ENCODE results near the gene FCRLB. TPM values are rescaled to one million over a fixed set of nuclear protein-coding genes. Genes with fewer than 3 reads are reported as not detected.

Gene FCRLB
- total and polyA plus RNA-seq, 9 of the 15 experiments (the other 6 are each of a cell fraction or from before 2014, with no cell fraction given) = 0.20 to 4.6 (median 1.3) TPM

DNA sequence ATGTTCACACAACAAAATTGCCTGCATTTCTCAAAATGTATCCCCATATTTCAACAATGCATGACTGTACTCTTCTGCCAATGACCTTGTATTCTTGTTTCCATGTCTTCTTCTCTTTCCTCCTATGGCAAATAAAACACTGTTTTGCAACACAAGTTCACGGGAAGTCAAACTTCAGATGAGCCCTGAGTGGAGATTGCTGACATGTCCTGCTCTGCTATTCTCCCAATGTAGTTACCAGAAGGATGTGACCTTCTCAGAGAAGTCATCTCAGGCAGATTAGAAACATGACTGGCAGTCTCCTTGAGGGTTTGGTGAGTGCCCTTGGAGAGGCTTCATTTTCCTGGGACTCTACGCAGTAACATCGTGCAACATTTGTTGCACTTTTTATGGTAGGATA, 42.8 kb upstream of the FCRLB start:
- Histone ChIP-seq H3K4me1 (replicated peaks in 1 of 2; ENCODE audit: control insufficient read depth in 2 of 2, insufficient read depth in 2 of 2, low read length in 2 of 2) (no peaks in the 10 kb centered on the region), H3K27ac (ENCODE audit: extremely low read depth, low read depth, low read length) (no peak overlapping the region), H3K9ac (ENCODE audit: insufficient read depth in 1 of 2, low read depth in 2 of 2, low read length in 2 of 2) (no peak overlapping the region), H3K79me2 (ENCODE audit: control insufficient read depth, insufficient read depth, low read length) (no peaks in the 10 kb centered on the region), H3K9me1 (ENCODE audit: control insufficient read depth, insufficient read depth, low read length) (no peaks in the 10 kb centered on the region), H2AFZ (ENCODE audit: low read depth, low read length) (no peak overlapping the region), H3K9me3 (replicated peaks; ENCODE audit: control insufficient read depth, insufficient read depth, low read depth, low read length) (no peaks in the 10 kb centered on the region), H3K27me3 (ENCODE audit: control insufficient read depth in 2 of 2, insufficient read depth in 2 of 2, low read length in 2 of 2) (no peaks in the 10 kb centered on the region), H4K20me1 (replicated peaks; ENCODE audit: control insufficient read depth, insufficient read depth, low read length) (no peaks in the 10 kb centered on the region), H3K4me3 (no peak overlapping the region), H3K4me2 (ENCODE audit: insufficient read depth, low read length) (no peak overlapping the region), H3K36me3 (ENCODE audit: control insufficient read depth, insufficient read depth, low read length) (no peaks in the 10 kb centered on the region)
- DNase-seq (ENCODE audit: extremely low read depth in 1 of 4, low spot score in 3 of 4) (no peak), FAIRE-seq (no peak), ATAC-seq (no peak)
- intact Hi-C loops (cut with micrococcal nuclease) (no loop called here), in situ Hi-C loops (cut with MboI) (no loop called here)
- TF ChIP-seq ESRRA (IDR thresholded peaks at IDR 0.05; ENCODE audit: borderline replicate concordance, low read depth) = peak; percentile 36; the same call in 1 of the 2 replicates
- TF ChIP-seq, protein P1, sequence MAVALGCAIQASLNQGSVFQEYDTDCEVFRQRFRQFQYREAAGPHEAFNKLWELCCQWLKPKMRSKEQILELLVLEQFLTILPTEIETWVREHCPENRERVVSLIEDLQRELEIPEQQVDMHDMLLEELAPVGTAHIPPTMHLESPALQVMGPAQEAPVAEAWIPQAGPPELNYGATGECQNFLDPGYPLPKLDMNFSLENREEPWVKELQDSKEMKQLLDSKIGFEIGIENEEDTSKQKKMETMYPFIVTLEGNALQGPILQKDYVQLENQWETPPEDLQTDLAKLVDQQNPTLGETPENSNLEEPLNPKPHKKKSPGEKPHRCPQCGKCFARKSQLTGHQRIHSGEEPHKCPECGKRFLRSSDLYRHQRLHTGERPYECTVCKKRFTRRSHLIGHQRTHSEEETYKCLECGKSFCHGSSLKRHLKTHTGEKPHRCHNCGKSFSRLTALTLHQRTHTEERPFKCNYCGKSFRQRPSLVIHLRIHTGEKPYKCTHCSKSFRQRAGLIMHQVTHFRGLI (CRISPR knock-in tag; IDR thresholded peaks at IDR 0.05) = no peak
- WGBS (ENCODE audit: insufficient coverage, low coverage, missing lambda C conversion rate) = 54% methylated on average over 3 of the region's 3 CpGs
- no TSS peak for BruUV-seq (replicated peaks)
- POLR2A ChIA-PET = no interaction called here
- CTCF ChIA-PET (ENCODE audit: low intra/inter-chr PET ratio) = no interaction called here

- no peak for DNase-seq (ENCODE audit: extremely low read depth in 1 of 4, low spot score in 3 of 4)
- intact Hi-C loops (cut with micrococcal nuclease) = no loop called here
- ChIA-PET POLR2A (interaction anchor here (1.1 kb wide), 2 partner anchors 11 to 16 kb away, joined by 3 read pairs; no protein-coding TSS in a partner anchor), CTCF (ENCODE audit: low intra/inter-chr PET ratio) (no interaction called here)
- BruUV-seq (replicated peaks) = no TSS peak
- Histone ChIP-seq H3K4me2 (ENCODE audit: insufficient read depth, low read length) (no peak overlapping the region), H4K20me1 (replicated peaks; ENCODE audit: control insufficient read depth, insufficient read depth, low read length) (no peaks in the 10 kb centered on the region), H3K9ac (ENCODE audit: insufficient read depth in 1 of 2, low read depth in 2 of 2, low read length in 2 of 2) (no peak overlapping the region), H3K27me3 (ENCODE audit: control insufficient read depth in 2 of 2, insufficient read depth in 2 of 2, low read length in 2 of 2) (no peaks in the 10 kb centered on the region), H3K9me1 (ENCODE audit: control insufficient read depth, insufficient read depth, low read length) (no peaks in the 10 kb centered on the region), H3K36me3 (ENCODE audit: control insufficient read depth, insufficient read depth, low read length) (no peaks in the 10 kb centered on the region), H3K4me3 (no peak overlapping the region), H3K79me2 (ENCODE audit: control insufficient read depth, insufficient read depth, low read length) (no peaks in the 10 kb centered on the region), H2AFZ (ENCODE audit: low read depth, low read length) (no peak overlapping the region), H3K9me3 (replicated peaks; ENCODE audit: control insufficient read depth, insufficient read depth, low read depth, low read length) (no peaks in the 10 kb centered on the region), H3K4me1 (replicated peaks in 1 of 2; ENCODE audit: control insufficient read depth in 2 of 2, insufficient read depth in 2 of 2, low read length in 2 of 2) (no peaks in the 10 kb centered on the region), H3K27ac (ENCODE audit: extremely low read depth, low read depth, low read length) (no peak overlapping the region)
- no peak for FAIRE-seq
- 49% methylated on average over 3 of the region's 3 CpGs for WGBS (ENCODE audit: insufficient coverage, low coverage, missing lambda C conversion rate)
- TF ChIP-seq, protein P2, sequence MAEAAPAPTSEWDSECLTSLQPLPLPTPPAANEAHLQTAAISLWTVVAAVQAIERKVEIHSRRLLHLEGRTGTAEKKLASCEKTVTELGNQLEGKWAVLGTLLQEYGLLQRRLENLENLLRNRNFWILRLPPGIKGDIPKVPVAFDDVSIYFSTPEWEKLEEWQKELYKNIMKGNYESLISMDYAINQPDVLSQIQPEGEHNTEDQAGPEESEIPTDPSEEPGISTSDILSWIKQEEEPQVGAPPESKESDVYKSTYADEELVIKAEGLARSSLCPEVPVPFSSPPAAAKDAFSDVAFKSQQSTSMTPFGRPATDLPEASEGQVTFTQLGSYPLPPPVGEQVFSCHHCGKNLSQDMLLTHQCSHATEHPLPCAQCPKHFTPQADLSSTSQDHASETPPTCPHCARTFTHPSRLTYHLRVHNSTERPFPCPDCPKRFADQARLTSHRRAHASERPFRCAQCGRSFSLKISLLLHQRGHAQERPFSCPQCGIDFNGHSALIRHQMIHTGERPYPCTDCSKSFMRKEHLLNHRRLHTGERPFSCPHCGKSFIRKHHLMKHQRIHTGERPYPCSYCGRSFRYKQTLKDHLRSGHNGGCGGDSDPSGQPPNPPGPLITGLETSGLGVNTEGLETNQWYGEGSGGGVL (CRISPR knock-in tag; IDR thresholded peaks at IDR 0.05) = no peak
- TF ChIP-seq PTRF (tag; IDR thresholded peaks at IDR 0.05) = no peak
- TF ChIP-seq ZNF212 (CRISPR knock-in tag; IDR thresholded peaks at IDR 0.05) = no peak
- TF ChIP-seq TCF15 (CRISPR knock-in tag; IDR thresholded peaks at IDR 0.05) = no peak
- no peak for TF ChIP-seq KLF10 (CRISPR knock-in tag; IDR thresholded peaks at IDR 0.05)
- no peak for TF ChIP-seq MYC (IDR thresholded peaks at IDR 0.05; ENCODE audit: low read depth, low read length)
- TF ChIP-seq MYC (CRISPR knock-in tag; IDR thresholded peaks at IDR 0.05; ENCODE audit: borderline replicate concordance, low read depth) = no peak
- no peak for TF ChIP-seq U2AF1 (optimal IDR thresholded peaks at IDR 0.05; ENCODE audit: low read depth, low read length)
- no peak for TF ChIP-seq NRF1 (conservative IDR thresholded peaks at IDR 0.05 in 1 of 2, IDR thresholded peaks at IDR 0.05 in 1 of 2)
- ATAC-seq = no peak
- in situ Hi-C loops (cut with MboI) = no loop called here
Measured at GRCh38 chr1:161681879-161682278, 39.5 kb upstream of the FCRLB start.

Data from K562 (cell line).